Prostate gland (tissue), 2 donors: Measurements from ENCODE around the gene JADE2. TPM values are rescaled to one million over a fixed set of nuclear protein-coding genes. Genes with fewer than 3 reads are reported as not detected.

Experiments
- DNase-seq: peaks from one replicate; pipeline ENCODE4 v3.0.0-alpha.2; 2019; ENCODE audit warnings: low spot score
- H3K27ac ChIP-seq, 2 donors: fragments of 200-600 bp; sonication (generic); 2 replicates each; pipeline ENCODE4 v1.5.1; 2017 to 2019
- H3K27me3 ChIP-seq: fragments of 200-600 bp; sonication (generic); replicated peaks from 2 replicates; pipeline ENCODE4 v1.5.1; 2019; ENCODE audit not compliant: insufficient read depth
- H3K36me3 ChIP-seq, 2 donors: fragments of 200-600 bp; sonication (generic); 1 replicate in 1 of 2; 2 replicates in 1 of 2; pipeline versions ENCODE4 v1.5.1 to v1.8.1; 2017 to 2019
- H3K4me1 ChIP-seq: fragments of 200-600 bp; sonication (generic); replicated peaks from 2 replicates; pipeline ENCODE4 v1.5.1; 2019
- H3K4me3 ChIP-seq, 2 donors: fragments of 200-600 bp; sonication (generic); 2 replicates each; pipeline ENCODE4 v1.5.1; 2017 to 2019
- H3K9me3 ChIP-seq: fragments of 200-600 bp; sonication (generic); 2 replicates; pipeline ENCODE4 v1.5.1; 2017
- CTCF ChIP-seq, 4 experiments: fragments of 200-600 bp in 2 of 4; fragments of 450-650 bp in 2 of 4; sonication (generic) in 2 of 4; IDR thresholded peaks; 1 replicate in 3 of 4; 2 replicates in 1 of 4; pipeline ENCODE4 v1.5.1; 2016 to 2019; ENCODE audit warnings: antibody characterized with exemption in 4 of 4, mild to moderate bottlenecking in 2 of 4, moderate library complexity in 2 of 4
- POLR2A ChIP-seq: fragments of 450-650 bp; IDR thresholded peaks from one replicate; pipeline ENCODE4 v1.6.1; 2016; ENCODE audit warnings: antibody characterized with exemption, mild to moderate bottlenecking
- POLR2AphosphoS5 ChIP-seq: sonication (generic); formaldehyde crosslinking; IDR thresholded peaks from one replicate; pipeline ENCODE4 v1.6.1; 2017; ENCODE audit warnings: antibody characterized with exemption
- WGBS: methylation state at CpG from one replicate; pipeline ENCODE4 v1.1.5; 2018; 5-methylcytosine and 5-hydroxymethylcytosine counted together
- intact Hi-C: fragments of 100-400 bp; cut with DNase I; formaldehyde crosslinking; loops from one replicate; pipeline ENCODE4 v1.14.2; 2022
- total RNA-seq, 2 donors: library from RNA; depleted of rRNA; stranded (reverse); fragments of >200 nt; gene quantifications; one replicate each; pipeline ENCODE4 v1.1.0, GENCODE V29; 2016

The JADE2 gene
- total RNA-seq, result 10 to 100 TPM; 63.4 to 87.1 TPM

GRCh38 chr5:134524826-134525682 is at the start of gene JADE2:
Gene JADE2, plus strand, starts transcription at chr5:134525670. Its CDS starts 10,188 bp downstream, at chr5:134535858.
- TF ChIP-seq POLR2A (peak; percentile 31), CTCF (IDR thresholded peaks at IDR 0.05) (no peak), POLR2AphosphoS5 (no peak)
- peak; percentile 77 for DNase-seq
- peak within 1 kb of the TSS; percentile 88 to 93 for H3K4me3 ChIP-seq
- under 1% methylated on average over 57 of the region's 57 CpGs for WGBS
- intact Hi-C loops, result loop anchor here (1.0 to 10.0 kb wide), 3 partner anchors 30 to 300 kb away; partner anchors contain the start of genes CDKN2AIPNL and PPP2CA
- H3K27me3 ChIP-seq, result no peaks in the 10 kb centered on the region
- peak within 1 kb of the TSS; percentile 98 to 99 for H3K27ac ChIP-seq
- peaks cover 4% of the 10 kb centered on the region for H3K4me1 ChIP-seq
- no peaks in the 10 kb centered on the region for H3K36me3 ChIP-seq
- H3K9me3 ChIP-seq, result no peaks in the 10 kb centered on the region

- no peak overlapping the region for H3K4me3 ChIP-seq
- no peaks in the 10 kb centered on the region for H3K36me3 ChIP-seq
- DNase-seq, result no peak
- intact Hi-C loops, result no loop called here
- no peaks in the 10 kb centered on the region for H3K27me3 ChIP-seq
- H3K27ac ChIP-seq, result no peak overlapping the region
- TF ChIP-seq POLR2A, result no peak
- TF ChIP-seq POLR2AphosphoS5, result no peak
- TF ChIP-seq CTCF (IDR thresholded peaks at IDR 0.05), result no peak
- no peaks in the 10 kb centered on the region for H3K9me3 ChIP-seq
- no peaks in the 10 kb centered on the region for H3K4me1 ChIP-seq
- 89% methylated on average over 14 of the region's 14 CpGs for WGBS
Measured at GRCh38 chr5:134477462-134478245, 47.8 kb upstream of the JADE2 start.

- 92% methylated on average over 4 of the region's 4 CpGs for WGBS
- Histone ChIP-seq H3K4me3 (no peak overlapping the region), H3K9me3 (no peaks in the 10 kb centered on the region), H3K4me1 (no peaks in the 10 kb centered on the region), H3K27ac (no peak overlapping the region), H3K36me3 (no peaks in the 10 kb centered on the region), H3K27me3 (no peaks in the 10 kb centered on the region)
- DNase-seq, result no peak
- TF ChIP-seq POLR2AphosphoS5, result no peak
- no peak for TF ChIP-seq CTCF (IDR thresholded peaks at IDR 0.05)
- no peak for TF ChIP-seq POLR2A
- intact Hi-C loops, result no loop called here
Measured at GRCh38 chr5:134479839-134480238, 45.6 kb upstream of the JADE2 start.

GRCh38 chr5:134489227-134489944 is 36.1 kb upstream of the JADE2 start:
- H3K9me3 ChIP-seq, result no peaks in the 10 kb centered on the region
- H3K36me3 ChIP-seq, result no peaks in the 10 kb centered on the region
- no peak overlapping the region for H3K4me3 ChIP-seq
- TF ChIP-seq CTCF (IDR thresholded peaks at IDR 0.05) (no peak), POLR2AphosphoS5 (no peak), POLR2A (no peak)
- intact Hi-C loops, result no loop called here
- no peaks in the 10 kb centered on the region for H3K27me3 ChIP-seq
- no peaks in the 10 kb centered on the region for H3K4me1 ChIP-seq
- WGBS, result 98% methylated on average over 7 of the region's 7 CpGs
- H3K27ac ChIP-seq, result no peak overlapping the region
- DNase-seq, result no peak
